Endothelial cell of umbilical vein (primary cell): ENCODE results near the gene ELOVL5.

Source experiments
- CTCF ChIP-seq, 2 donors: IDR thresholded peaks; 1 replicate in 1 of 2; 2 replicates in 1 of 2; pipeline ENCODE4 v1.5.1; 2011; ENCODE audit warnings: low read length in 2 of 2, mild to moderate bottlenecking in 2 of 2, moderate library complexity in 2 of 2, control low read depth in 1 of 2, inconsistent platforms in 1 of 2, low read depth in 1 of 2; ENCODE audit not compliant: insufficient read depth in 1 of 2; ENCODE audit errors: extremely low read depth in 1 of 2
- EZH2 ChIP-seq: IDR thresholded peaks from 2 replicates; pipeline ENCODE4 v1.6.1; 2012; ENCODE audit warnings: borderline replicate concordance, low read depth, mild to moderate bottlenecking, moderate library complexity, low read length, inconsistent platforms; ENCODE audit not compliant: severe bottlenecking
- FOS ChIP-seq: IDR thresholded peaks from 2 replicates; pipeline ENCODE4 v1.6.1; 2011; ENCODE audit warnings: mild to moderate bottlenecking, low read length, moderate library complexity, borderline replicate concordance; ENCODE audit not compliant: insufficient read depth
- JUN ChIP-seq: IDR thresholded peaks from 2 replicates; pipeline ENCODE4 v1.6.1; 2011; ENCODE audit warnings: borderline replicate concordance, low read depth; ENCODE audit not compliant: insufficient read length, insufficient read depth
- MAX ChIP-seq: IDR thresholded peaks from 2 replicates; pipeline ENCODE4 v1.6.1; 2011; ENCODE audit not compliant: insufficient read depth, insufficient read length
- MYC ChIP-seq: IDR thresholded peaks from one replicate; pipeline ENCODE4 v1.6.1; 2011; ENCODE audit warnings: mild to moderate bottlenecking, low read depth, low read length
- POLR2A ChIP-seq: IDR thresholded peaks from 2 replicates; pipeline ENCODE4 v1.6.1; 2012; ENCODE audit warnings: low read depth, mild to moderate bottlenecking, control low read depth, low read length
- POLR2AphosphoS5 ChIP-seq: IDR thresholded peaks from 2 replicates; pipeline ENCODE4 v1.6.1; 2012; ENCODE audit warnings: low read depth, mild to moderate bottlenecking, control low read depth, low read length, moderate library complexity; ENCODE audit not compliant: insufficient read depth

- TF ChIP-seq CTCF (IDR thresholded peaks at IDR 0.05; ENCODE audit: extremely low read depth in 1 of 2, insufficient read depth in 1 of 2, low read depth in 1 of 2, low read length in 2 of 2): no peak
- no peak for TF ChIP-seq EZH2
- TF ChIP-seq POLR2A: no peak
- TF ChIP-seq POLR2AphosphoS5: no peak
- no peak for TF ChIP-seq FOS
- no peak for TF ChIP-seq JUN
- TF ChIP-seq MAX: no peak
- TF ChIP-seq MYC: no peak
These were observed 104.3 kb downstream of the ELOVL5 start for GRCh38 chr6:53244399-53244931.
